ENCODE measurements around the gene NHS. TPM values are rescaled to one million over a fixed set of nuclear protein-coding genes. Genes with fewer than 3 reads are reported as not detected.

Gene NHS
- total RNA-seq, 6 experiments from 2014 or later = 2.8 to 6.1 (median 4.9) TPM

DNA sequence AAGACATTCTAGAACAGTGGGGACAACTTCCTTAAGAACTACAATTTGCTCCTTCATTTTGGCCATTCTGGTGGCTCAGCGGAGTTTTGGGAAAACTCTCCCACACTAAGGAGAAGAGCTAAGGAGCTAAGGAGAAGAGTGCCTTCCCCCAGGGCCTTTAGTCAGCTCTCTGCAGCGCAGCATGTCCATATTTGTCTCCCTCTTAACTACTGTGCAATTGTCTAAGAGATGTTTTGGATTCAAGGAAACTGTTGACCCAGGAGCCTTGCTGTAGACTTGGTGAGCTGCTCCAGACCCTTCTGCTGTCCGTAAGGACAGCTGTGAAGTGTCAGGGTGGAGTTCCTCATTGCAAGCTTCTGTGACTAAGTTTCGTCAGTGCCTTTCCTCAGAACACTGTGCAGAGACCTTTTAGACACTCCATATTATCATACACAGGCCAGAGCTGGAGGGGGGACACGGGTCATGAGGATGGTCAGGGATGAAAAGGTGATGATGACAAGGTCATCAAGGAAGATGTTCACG lies 179.0 kb downstream of the NHS start:
- TF ChIP-seq, protein P1, sequence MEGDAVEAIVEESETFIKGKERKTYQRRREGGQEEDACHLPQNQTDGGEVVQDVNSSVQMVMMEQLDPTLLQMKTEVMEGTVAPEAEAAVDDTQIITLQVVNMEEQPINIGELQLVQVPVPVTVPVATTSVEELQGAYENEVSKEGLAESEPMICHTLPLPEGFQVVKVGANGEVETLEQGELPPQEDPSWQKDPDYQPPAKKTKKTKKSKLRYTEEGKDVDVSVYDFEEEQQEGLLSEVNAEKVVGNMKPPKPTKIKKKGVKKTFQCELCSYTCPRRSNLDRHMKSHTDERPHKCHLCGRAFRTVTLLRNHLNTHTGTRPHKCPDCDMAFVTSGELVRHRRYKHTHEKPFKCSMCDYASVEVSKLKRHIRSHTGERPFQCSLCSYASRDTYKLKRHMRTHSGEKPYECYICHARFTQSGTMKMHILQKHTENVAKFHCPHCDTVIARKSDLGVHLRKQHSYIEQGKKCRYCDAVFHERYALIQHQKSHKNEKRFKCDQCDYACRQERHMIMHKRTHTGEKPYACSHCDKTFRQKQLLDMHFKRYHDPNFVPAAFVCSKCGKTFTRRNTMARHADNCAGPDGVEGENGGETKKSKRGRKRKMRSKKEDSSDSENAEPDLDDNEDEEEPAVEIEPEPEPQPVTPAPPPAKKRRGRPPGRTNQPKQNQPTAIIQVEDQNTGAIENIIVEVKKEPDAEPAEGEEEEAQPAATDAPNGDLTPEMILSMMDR (IDR thresholded peaks at IDR 0.05) = no peak
- no peaks in the 10 kb centered on the region for H3K36me3 Mint-ChIP-seq (ENCODE audit: low read depth)
- H3K4me3 Mint-ChIP-seq = 0 out of 2 replicates have a peak overlapping the region, but pooled peaks have one; percentile 4
- DNase-seq = no peak
- H3K4me1 Mint-ChIP-seq (ENCODE audit: low read depth) = peaks cover 47% of the 10 kb centered on the region
- H3K9me3 Mint-ChIP-seq = no peaks in the 10 kb centered on the region
- H3K27ac Mint-ChIP-seq = peak overlapping the region; percentile 92
- H3K27me3 Mint-ChIP-seq (ENCODE audit: insufficient read depth) = no peaks in the 10 kb centered on the region

- Mint-ChIP-seq H3K4me3 (no peak overlapping the region), H3K36me3 (ENCODE audit: low read depth) (no peaks in the 10 kb centered on the region), H3K27me3 (ENCODE audit: insufficient read depth) (no peaks in the 10 kb centered on the region), H3K4me1 (ENCODE audit: low read depth) (peaks cover 49% of the 10 kb centered on the region), H3K9me3 (no peaks in the 10 kb centered on the region), H3K27ac (no peak overlapping the region)
- DNase-seq = no peak
- TF ChIP-seq, protein P1 (IDR thresholded peaks at IDR 0.05) = no peak
Measured at GRCh38 chrX:17554914-17555313, 179.9 kb downstream of the NHS start.

DNA sequence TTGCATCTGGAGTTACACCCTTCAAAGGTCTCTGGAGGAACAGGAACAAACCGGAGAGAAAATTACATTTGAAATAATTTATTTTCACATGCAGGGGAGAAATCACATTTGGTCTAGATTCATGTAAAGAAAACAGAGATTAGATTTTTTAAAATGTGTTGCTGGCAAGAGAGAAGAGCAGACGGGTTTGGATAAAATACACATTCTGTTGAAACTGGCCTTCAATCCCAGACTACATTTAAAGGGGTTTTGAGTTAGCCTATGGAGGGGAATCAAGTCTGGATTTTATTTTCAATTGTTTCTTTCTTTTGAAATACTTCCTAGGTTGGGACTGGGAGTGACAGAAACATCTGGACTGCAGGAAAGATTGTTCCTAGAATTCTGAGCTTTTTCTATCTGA lies 180.8 kb downstream of the NHS start:
- no peaks in the 10 kb centered on the region for H3K27me3 Mint-ChIP-seq (ENCODE audit: insufficient read depth)
- H3K27ac Mint-ChIP-seq = no peak overlapping the region
- peaks cover 59% of the 10 kb centered on the region for H3K4me1 Mint-ChIP-seq (ENCODE audit: low read depth)
- no peak overlapping the region for H3K4me3 Mint-ChIP-seq
- TF ChIP-seq, protein P1 (IDR thresholded peaks at IDR 0.05) = no peak
- DNase-seq = no peak
- H3K9me3 Mint-ChIP-seq = no peaks in the 10 kb centered on the region
- H3K36me3 Mint-ChIP-seq (ENCODE audit: low read depth) = no peaks in the 10 kb centered on the region

- Mint-ChIP-seq H3K27me3 (ENCODE audit: insufficient read depth) (no peaks in the 10 kb centered on the region), H3K9me3 (no peaks in the 10 kb centered on the region), H3K4me3 (peak overlapping the region; percentile 47), H3K36me3 (ENCODE audit: low read depth) (no peaks in the 10 kb centered on the region), H3K27ac (peak overlapping the region; percentile 77), H3K4me1 (ENCODE audit: low read depth) (peaks cover 53% of the 10 kb centered on the region)
- DNase-seq = peak; percentile 78
- TF ChIP-seq, protein P1 (IDR thresholded peaks at IDR 0.05) = no peak
Measured at GRCh38 chrX:17559728-17560379, 184.9 kb downstream of the NHS start.

GRCh38 chrX:17560385-17560784 lies 185.4 kb downstream of the NHS start:
- Mint-ChIP-seq H3K4me1 (ENCODE audit: low read depth) (peaks cover 54% of the 10 kb centered on the region), H3K27me3 (ENCODE audit: insufficient read depth) (no peaks in the 10 kb centered on the region), H3K36me3 (ENCODE audit: low read depth) (no peaks in the 10 kb centered on the region), H3K27ac (peak overlapping the region; percentile 77), H3K9me3 (no peaks in the 10 kb centered on the region), H3K4me3 (peak overlapping the region; percentile 47)
- TF ChIP-seq, protein P1 (IDR thresholded peaks at IDR 0.05) = no peak
- no peak for DNase-seq

All from HFFc6 (cell line).